HepG2 (cell line): Measurements from ENCODE around the gene TADA2A. TPM values are rescaled to one million over a fixed set of nuclear protein-coding genes. Genes with fewer than 3 reads are reported as not detected.
A peak's percentile ranks its signal among the peaks of the same experiment; 100 is the strongest.

Experiments
- ADNP ChIP-seq: sonication (generic); formaldehyde crosslinking; IDR thresholded peaks from 2 replicates; pipeline ENCODE4 v1.4.0; 2020; ENCODE audit warnings: missing genetic modification reagents
- ATF2 ChIP-seq: sonication (generic); formaldehyde crosslinking; IDR thresholded peaks from 2 replicates; pipeline ENCODE4 v1.4.0; 2020; ENCODE audit warnings: missing genetic modification reagents
- CCAR2 ChIP-seq: fragments of 200-400 bp; formaldehyde crosslinking; optimal IDR thresholded peaks from 2 replicates; pipeline ENCODE3; 2018; ENCODE audit warnings: low read depth, mild to moderate bottlenecking, low read length, moderate library complexity
- CREB3 ChIP-seq: sonication (generic); formaldehyde crosslinking; IDR thresholded peaks from 2 replicates; pipeline ENCODE4 v1.5.0; 2020; ENCODE audit warnings: missing genetic modification reagents
- CSRNP2 ChIP-seq: sonication (generic); formaldehyde crosslinking; conservative IDR thresholded peaks from 2 replicates; pipeline ENCODE4 v1.8.0; 2022; ENCODE audit warnings: low read depth, missing genetic modification reagents
- DBP ChIP-seq: sonication (generic); formaldehyde crosslinking; IDR thresholded peaks from 2 replicates; pipeline ENCODE4 v1.4.0; 2020; ENCODE audit warnings: missing genetic modification reagents; ENCODE audit errors: not compliant biosample characterization
- EEA1 ChIP-seq: sonication (generic); formaldehyde crosslinking; IDR thresholded peaks from 2 replicates; pipeline ENCODE4 v1.5.1; 2020; ENCODE audit warnings: mild to moderate bottlenecking, missing genetic modification reagents, borderline replicate concordance
- ELF3 ChIP-seq: IDR thresholded peaks from 2 replicates; pipeline ENCODE4 v1.6.1; 2016; ENCODE audit warnings: missing genetic modification reagents, missing compliant biosample characterization
- GATAD2A ChIP-seq: IDR thresholded peaks from 2 replicates; pipeline ENCODE4 v1.6.1; 2016
- ISL2 ChIP-seq: sonication (generic); formaldehyde crosslinking; IDR thresholded peaks from 2 replicates; pipeline ENCODE4 v1.5.0; 2020; ENCODE audit warnings: missing genetic modification reagents
- JUND ChIP-seq: sonication (generic); formaldehyde crosslinking; IDR thresholded peaks from 2 replicates; pipeline ENCODE4 v1.8.0; 2022; ENCODE audit warnings: mild to moderate bottlenecking, missing genetic modification reagents
- LCORL ChIP-seq, 2 experiments: fragments of 450-650 bp in 1 of 2; sonication (generic) in 1 of 2; formaldehyde crosslinking in 1 of 2; IDR thresholded peaks; 2 replicates each; pipeline versions ENCODE4 v1.5.0 to v1.6.1; 2017 to 2020; ENCODE audit warnings: antibody characterized with exemption in 1 of 2, missing genetic modification reagents in 1 of 2
- RARA ChIP-seq: IDR thresholded peaks from 2 replicates; pipeline ENCODE4 v1.6.1; 2016; ENCODE audit warnings: missing genetic modification reagents, missing compliant biosample characterization
- SAFB2 ChIP-seq: sonication (generic); formaldehyde crosslinking; IDR thresholded peaks from 2 replicates; pipeline ENCODE4 v1.5.1; 2020; ENCODE audit warnings: missing genetic modification reagents, low read depth, mild to moderate bottlenecking, borderline replicate concordance
- ZKSCAN5 ChIP-seq: sonication (generic); formaldehyde crosslinking; IDR thresholded peaks from 2 replicates; pipeline ENCODE4 v1.5.1; 2020; ENCODE audit warnings: mild to moderate bottlenecking, missing genetic modification reagents
- ZNF124 ChIP-seq: sonication (generic); formaldehyde crosslinking; IDR thresholded peaks from 2 replicates; pipeline ENCODE4 v1.4.0; 2020; ENCODE audit warnings: missing genetic modification reagents
- ZNF234 ChIP-seq: sonication (generic); formaldehyde crosslinking; conservative IDR thresholded peaks from 2 replicates; pipeline ENCODE4 v1.5.1; 2020; ENCODE audit warnings: mild to moderate bottlenecking, missing genetic modification reagents
- ZNF510 ChIP-seq: sonication (generic); formaldehyde crosslinking; IDR thresholded peaks from 2 replicates; pipeline ENCODE4 v1.4.0; 2020; ENCODE audit warnings: low read depth, mild to moderate bottlenecking, missing genetic modification reagents
- ZNF558 ChIP-seq: sonication (generic); formaldehyde crosslinking; IDR thresholded peaks from 2 replicates; pipeline ENCODE4 v1.9.0; 2022; ENCODE audit warnings: mild to moderate bottlenecking, missing genetic modification reagents, borderline replicate concordance
- ZNF572 ChIP-seq: sonication (generic); formaldehyde crosslinking; IDR thresholded peaks from 2 replicates; pipeline ENCODE4 v1.5.1; 2020; ENCODE audit warnings: mild to moderate bottlenecking, missing genetic modification reagents
- ZNF597 ChIP-seq: sonication (generic); formaldehyde crosslinking; IDR thresholded peaks from 2 replicates; pipeline ENCODE4 v1.5.0; 2020; ENCODE audit warnings: missing genetic modification reagents
- ZNF598 ChIP-seq: sonication (generic); formaldehyde crosslinking; IDR thresholded peaks from 2 replicates; pipeline ENCODE4 v1.5.1; 2020; ENCODE audit warnings: mild to moderate bottlenecking, missing genetic modification reagents, borderline replicate concordance
- ZNF619 ChIP-seq: sonication (generic); formaldehyde crosslinking; IDR thresholded peaks from 2 replicates; pipeline ENCODE4 v1.4.0; 2020; ENCODE audit warnings: mild to moderate bottlenecking, missing genetic modification reagents
- ZNF841 ChIP-seq: sonication (generic); formaldehyde crosslinking; IDR thresholded peaks from 2 replicates; pipeline ENCODE4 v1.8.1; 2023; ENCODE audit warnings: missing genetic modification reagents, borderline replicate concordance
- ZSCAN25 ChIP-seq: sonication (generic); formaldehyde crosslinking; IDR thresholded peaks from 2 replicates; pipeline ENCODE4 v1.8.0; 2022; ENCODE audit warnings: mild to moderate bottlenecking, missing genetic modification reagents
- polyA plus RNA-seq, 8 experiments: library from polyadenylated mRNA; depleted of rRNA in 3 of 8; stranded (reverse) in 7 of 8; unstranded in 1 of 8; fragments of >200 nt; fragmentation: Illumina TruSeq in 4 of 8; extraction: Trizol in 4 of 8; gene quantifications; 2 replicates each; pipeline versions ENCODE4 v1.2.1 to v1.2.3, GENCODE V29; 2011 to 2016; ENCODE audit warnings: low read depth in 4 of 8, missing spikeins in 1 of 8, mixed read lengths in 1 of 8; ENCODE audit not compliant: insufficient read depth in 1 of 8
- total RNA-seq, 5 experiments: library from RNA; depleted of rRNA; stranded (reverse); fragments of >200 nt; fragmentation: Illumina TruSeq; extraction: Trizol; gene quantifications; 2 replicates each; pipeline ENCODE4 v1.2.3, GENCODE V29; 2016; ENCODE audit warnings: low read depth in 1 of 5

The TADA2A gene
- total and polyA plus RNA-seq, 2 of the 13 experiments (the other 11 are each of a cell fraction or from before 2014, with no cell fraction given), result 8.0 to 14.0 TPM

GRCh38 chr17:37358098-37358829 lies 48.4 kb upstream of the TADA2A start (continued):
- TF ChIP-seq ZNF597 (no peak), ADNP (CRISPR knock-in tag) (no peak), ZNF124 (CRISPR knock-in tag) (no peak), CSRNP2 (CRISPR knock-in tag) (0 out of 2 replicates have a peak, but pooled peaks have one; percentile 31), ZKSCAN5 (CRISPR knock-in tag) (no peak), ZNF841 (CRISPR knock-in tag) (no peak), ATF2 (CRISPR knock-in tag) (0 out of 2 replicates have a peak, but pooled peaks have one; percentile 13), RARA (CRISPR knock-in tag) (no peak), ZNF598 (CRISPR knock-in tag) (no peak), ELF3 (CRISPR knock-in tag) (no peak), ZNF558 (CRISPR knock-in tag) (no peak), JUND (no peak), ZNF234 (CRISPR knock-in tag) (no peak; the same call in 1 of the 2 replicates), ZSCAN25 (no peak; the same call in 1 of the 2 replicates), ZNF572 (CRISPR knock-in tag) (no peak), CREB3 (CRISPR knock-in tag) (no peak), EEA1 (no peak), ISL2 (CRISPR knock-in tag) (0 out of 2 replicates have a peak, but pooled peaks have one; percentile 14), SAFB2 (no peak), LCORL (IDR thresholded peaks at IDR 0.05) (no peak), LCORL (CRISPR knock-in tag; IDR thresholded peaks at IDR 0.05) (peak; percentile 81), GATAD2A (no peak), ZNF619 (CRISPR knock-in tag) (no peak), CCAR2 (no peak), DBP (CRISPR knock-in tag) (no peak), ZNF510 (CRISPR knock-in tag) (peak; percentile 41; the same call in 1 of the 2 replicates)
